HFFc6 (cell line): ENCODE data around the gene ZNF148. TPM values are rescaled to one million over a fixed set of nuclear protein-coding genes. Genes with fewer than 3 reads are reported as not detected.
"Not testable (repeated sequence)": the region's sequence is repeated elsewhere in the genome, so short reads cannot be mapped to it uniquely, and the experiment has no call there.

ENCODE experiments used
- DNase-seq: peaks from one replicate; pipeline ENCODE4 v3.0.0-alpha.2; 2018
- H3K27ac Mint-ChIP-seq: 2 replicates; pipeline ENCODE4 v1.8.0; 2020; ENCODE audit warnings: mild to moderate bottlenecking, mixed read lengths
- H3K27me3 Mint-ChIP-seq: 2 replicates; pipeline ENCODE4 v1.8.0; 2021; ENCODE audit warnings: mild to moderate bottlenecking, moderate library complexity, mixed read lengths; ENCODE audit not compliant: insufficient read depth
- H3K36me3 Mint-ChIP-seq: 2 replicates; pipeline ENCODE4 v1.8.0; 2021; ENCODE audit warnings: low read depth, mixed read lengths
- H3K4me1 Mint-ChIP-seq: 2 replicates; pipeline ENCODE4 v1.8.0; 2020; ENCODE audit warnings: low read depth, mixed read lengths
- H3K4me3 Mint-ChIP-seq: 2 replicates; pipeline ENCODE4 v1.8.0; 2020; ENCODE audit warnings: mild to moderate bottlenecking, moderate library complexity, mixed read lengths
- H3K9me3 Mint-ChIP-seq: 2 replicates; pipeline ENCODE4 v1.8.0; 2020; ENCODE audit warnings: mild to moderate bottlenecking, mixed read lengths
- CTCF ChIP-seq: fragments of 200-600 bp; sonication (generic); IDR thresholded peaks from 2 replicates; pipeline ENCODE4 v1.5.0; 2021; ENCODE audit warnings: antibody characterized with exemption, mild to moderate bottlenecking
- total RNA-seq, 6 experiments: library from RNA; stranded (reverse); fragmentation: NEBNext Ultra II Directional; extraction: Animal tissue kit (Norgen Biotek cat#: 25700); gene quantifications; 2 replicates in 1 of 6; 3 replicates in 5 of 6; pipeline ENCODE4 v1.2.3, GENCODE V29; 2021

Gene ZNF148
- total RNA-seq, 6 experiments from 2014 or later: 41.4 to 51.4 (median 47.5) TPM

DNA sequence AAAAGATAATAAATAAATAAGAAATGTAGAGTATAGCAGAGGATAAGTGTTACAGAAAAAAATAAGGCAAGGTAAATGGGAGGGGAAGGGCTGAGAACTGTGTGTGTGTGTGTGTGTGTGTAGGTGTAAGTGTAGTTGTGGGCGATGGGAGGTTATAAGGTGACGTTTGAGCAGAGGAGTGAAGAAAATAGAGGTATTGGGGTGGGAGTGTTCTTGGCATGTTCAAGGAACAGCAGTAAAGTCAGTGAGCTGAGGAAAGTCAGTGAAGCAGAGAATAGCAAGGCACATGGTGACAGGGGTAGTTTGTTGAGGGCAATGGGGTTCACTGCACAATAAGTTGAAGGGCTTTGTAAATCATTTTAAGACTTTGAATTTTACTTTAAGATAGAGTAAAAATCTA, 30.9 kb upstream of the ZNF148 start:
- DNase-seq: no peak
- Mint-ChIP-seq H3K4me1 (peaks cover 24% of the 10 kb centered on the region), H3K9me3 (no peaks in the 10 kb centered on the region), H3K4me3 (no peak overlapping the region), H3K27me3 (peaks cover 5% of the 10 kb centered on the region), H3K27ac (no peak overlapping the region), H3K36me3 (no peaks in the 10 kb centered on the region)
- no peak for TF ChIP-seq CTCF

GRCh38 chr3:125405515-125405914, 30.4 kb upstream of the ZNF148 start:
- not testable (repeated sequence) for DNase-seq, H3K36me3 Mint-ChIP-seq, H3K9me3 Mint-ChIP-seq, H3K4me3 Mint-ChIP-seq, H3K27ac Mint-ChIP-seq, H3K27me3 Mint-ChIP-seq
- H3K4me1 Mint-ChIP-seq: peaks cover 30% of the 10 kb centered on the region

DNA sequence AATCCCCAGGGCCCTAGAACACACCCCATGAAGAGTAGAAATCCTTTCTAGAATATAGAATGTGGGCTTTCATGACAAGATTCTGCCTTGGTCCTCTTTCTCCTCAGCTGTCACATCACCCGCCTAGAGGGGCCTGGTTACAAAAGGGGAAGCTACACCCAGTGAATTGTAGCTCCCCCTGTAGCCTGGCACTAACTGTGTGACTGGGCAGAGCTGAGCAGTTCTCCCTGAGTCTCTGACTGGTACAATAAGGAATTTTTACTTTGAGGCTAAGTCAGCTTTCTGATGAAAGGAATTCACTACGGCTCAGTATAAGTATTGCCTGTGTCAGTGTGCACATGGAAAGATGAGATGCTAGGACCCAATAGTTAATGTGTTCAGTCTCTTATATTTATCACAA, 28.7 kb upstream of the ZNF148 start:
- no peak overlapping the region for H3K27ac Mint-ChIP-seq
- peaks cover 9% of the 10 kb centered on the region for H3K27me3 Mint-ChIP-seq
- H3K4me3 Mint-ChIP-seq: no peak overlapping the region
- peak; percentile 53 for DNase-seq
- peak; percentile 44 for TF ChIP-seq CTCF
- no peaks in the 10 kb centered on the region for H3K9me3 Mint-ChIP-seq
- H3K36me3 Mint-ChIP-seq: no peaks in the 10 kb centered on the region
- H3K4me1 Mint-ChIP-seq: peaks cover 41% of the 10 kb centered on the region

DNA sequence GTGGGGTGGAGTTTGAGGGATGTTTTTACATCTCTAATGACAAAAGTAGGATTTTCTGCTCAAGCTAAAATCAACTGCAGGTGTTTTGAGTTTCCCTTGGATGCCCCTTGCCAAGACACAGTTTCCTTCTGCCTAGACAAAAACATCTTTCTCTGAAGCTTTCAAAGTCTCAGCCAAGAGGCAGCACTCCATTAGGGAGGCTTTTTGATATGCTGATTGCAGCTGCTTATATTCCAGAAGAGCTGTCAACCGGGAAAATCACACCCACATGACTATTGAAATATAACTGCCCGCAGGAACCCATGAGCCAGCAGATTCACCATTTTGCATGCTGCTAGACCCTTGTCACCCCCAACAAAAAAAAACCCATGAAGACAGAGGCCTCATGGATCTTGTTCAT, 27.5 kb upstream of the ZNF148 start:
- no peak overlapping the region for H3K27ac Mint-ChIP-seq

DNA sequence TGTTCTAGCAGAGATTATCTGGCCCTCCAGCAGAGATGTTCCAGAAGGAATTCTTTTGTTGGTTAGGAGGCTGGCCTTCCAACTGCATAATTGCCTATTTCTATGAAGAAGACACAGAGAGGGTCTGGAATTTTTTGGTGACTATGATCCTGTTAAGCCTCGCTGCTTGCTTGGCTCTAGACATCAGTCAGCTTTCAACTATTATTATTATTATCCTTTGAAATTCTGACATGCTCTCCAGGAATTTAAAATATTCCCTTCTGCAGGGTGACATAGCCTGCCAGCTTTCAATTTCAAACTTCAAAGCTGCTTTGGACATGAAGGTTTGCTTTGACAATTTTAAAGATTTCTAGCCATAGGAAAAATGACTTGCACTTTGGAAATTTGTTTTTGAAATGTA, 26.3 kb upstream of the ZNF148 start:
- Mint-ChIP-seq H3K36me3 (no peaks in the 10 kb centered on the region), H3K27me3 (peaks cover 15% of the 10 kb centered on the region), H3K4me1 (peaks cover 41% of the 10 kb centered on the region), H3K4me3 (no peak overlapping the region), H3K27ac (0 out of 2 replicates have a peak overlapping the region, but pooled peaks have one; percentile 0), H3K9me3 (no peaks in the 10 kb centered on the region)
- no peak for TF ChIP-seq CTCF
- DNase-seq: peak; percentile 45

More for the DNA sequence above, 27.5 kb upstream of the ZNF148 start:
- no peak for TF ChIP-seq CTCF
- H3K27me3 Mint-ChIP-seq: peaks cover 13% of the 10 kb centered on the region
- H3K4me1 Mint-ChIP-seq: peaks cover 41% of the 10 kb centered on the region
- no peaks in the 10 kb centered on the region for H3K9me3 Mint-ChIP-seq
- H3K36me3 Mint-ChIP-seq: no peaks in the 10 kb centered on the region
- no peak overlapping the region for H3K4me3 Mint-ChIP-seq
- DNase-seq: no peak

- H3K4me3 Mint-ChIP-seq: no peak overlapping the region
- no peaks in the 10 kb centered on the region for H3K36me3 Mint-ChIP-seq
- no peaks in the 10 kb centered on the region for H3K9me3 Mint-ChIP-seq
- H3K4me1 Mint-ChIP-seq: peaks cover 44% of the 10 kb centered on the region
- DNase-seq: no peak
- peaks cover 9% of the 10 kb centered on the region for H3K27me3 Mint-ChIP-seq
- H3K27ac Mint-ChIP-seq: no peak overlapping the region
- TF ChIP-seq CTCF: no peak
Observed at GRCh38 chr3:125398952-125399351, 23.8 kb upstream of the ZNF148 start.
